ENCODE data around the gene PDZD2.

- no peak for TF ChIP-seq CTCF (IDR thresholded peaks at IDR 0.05; ENCODE audit: low read depth, low read length)
- TF ChIP-seq EZH2phosphoT487 (IDR thresholded peaks at IDR 0.05; ENCODE audit: low read depth): no peak
Observed at GRCh38 chr5:32156635-32157034, 517.7 kb downstream of the PDZD2 start.

Data from OCI-LY3 (cell line).